ENCODE results near the gene C4orf50. TPM values are rescaled to one million over a fixed set of nuclear protein-coding genes. Genes with fewer than 3 reads are reported as not detected.

C4orf50 gene
- total RNA-seq, 1 donor from 2014 or later, result 0.16 TPM

DNA sequence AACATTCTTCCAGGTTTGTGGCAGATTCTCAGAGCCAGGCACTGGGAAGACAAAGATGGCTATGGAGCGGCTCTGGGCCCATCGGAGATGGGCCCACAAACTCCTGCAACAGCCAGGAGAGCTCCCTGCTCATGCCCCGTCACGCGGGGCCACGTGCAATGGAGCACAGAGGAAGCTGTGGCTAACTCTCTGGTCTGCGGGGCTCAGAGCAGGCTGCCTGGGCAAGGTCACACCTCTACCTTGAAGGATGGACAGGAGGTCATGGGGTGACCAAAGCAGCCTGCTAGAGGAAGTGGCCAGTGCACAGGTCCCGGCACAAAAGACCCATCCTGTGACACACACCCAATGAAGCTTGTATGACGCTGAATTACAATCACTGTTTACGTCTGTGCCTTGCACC is 45.2 kb downstream of the C4orf50 start:
- Mint-ChIP-seq H3K36me3 (ENCODE audit: low read depth, unreplicated experiment) (no peaks in the 10 kb centered on the region), H3K9me3 (ENCODE audit: unreplicated experiment) (peaks cover under 1% of the 10 kb centered on the region), H3K4me1 (ENCODE audit: low read depth, unreplicated experiment) (no peaks in the 10 kb centered on the region), H3K4me3 (ENCODE audit: unreplicated experiment) (no peak overlapping the region), H3K27me3 (ENCODE audit: low read depth, unreplicated experiment) (peaks cover 56% of the 10 kb centered on the region), H3K27ac (ENCODE audit: unreplicated experiment) (no peak overlapping the region)
- Histone ChIP-seq H3K4me3 (ENCODE audit: insufficient read depth, low read depth, low read length) (no peak overlapping the region), H3K9me3 (ENCODE audit: insufficient read depth, low read depth, low read length) (no peaks in the 10 kb centered on the region), H3K4me2 (ENCODE audit: low read length) (no peak overlapping the region), H3K4me1 (ENCODE audit: insufficient read depth, low read length) (no peaks in the 10 kb centered on the region), H3K36me3 (ENCODE audit: insufficient read depth, low read length) (no peaks in the 10 kb centered on the region), H3K79me2 (ENCODE audit: insufficient read depth, low read length) (no peaks in the 10 kb centered on the region), H3K9ac (ENCODE audit: low read length) (no peak overlapping the region), H3K27ac (ENCODE audit: low read depth, low read length) (no peak overlapping the region), H4K20me1 (ENCODE audit: insufficient read depth, low read length) (no peaks in the 10 kb centered on the region), H3K27me3 (ENCODE audit: insufficient read depth, low read length) (peaks cover 2% of the 10 kb centered on the region), H2AFZ (ENCODE audit: low read depth, low read length) (no peak overlapping the region)
- FAIRE-seq (no peak), DNase-seq (ENCODE audit: low read depth) (no peak)
- TF ChIP-seq EZH2 (IDR thresholded peaks at IDR 0.05; ENCODE audit: insufficient read depth, low read length), result no peak
- TF ChIP-seq, protein P1, sequence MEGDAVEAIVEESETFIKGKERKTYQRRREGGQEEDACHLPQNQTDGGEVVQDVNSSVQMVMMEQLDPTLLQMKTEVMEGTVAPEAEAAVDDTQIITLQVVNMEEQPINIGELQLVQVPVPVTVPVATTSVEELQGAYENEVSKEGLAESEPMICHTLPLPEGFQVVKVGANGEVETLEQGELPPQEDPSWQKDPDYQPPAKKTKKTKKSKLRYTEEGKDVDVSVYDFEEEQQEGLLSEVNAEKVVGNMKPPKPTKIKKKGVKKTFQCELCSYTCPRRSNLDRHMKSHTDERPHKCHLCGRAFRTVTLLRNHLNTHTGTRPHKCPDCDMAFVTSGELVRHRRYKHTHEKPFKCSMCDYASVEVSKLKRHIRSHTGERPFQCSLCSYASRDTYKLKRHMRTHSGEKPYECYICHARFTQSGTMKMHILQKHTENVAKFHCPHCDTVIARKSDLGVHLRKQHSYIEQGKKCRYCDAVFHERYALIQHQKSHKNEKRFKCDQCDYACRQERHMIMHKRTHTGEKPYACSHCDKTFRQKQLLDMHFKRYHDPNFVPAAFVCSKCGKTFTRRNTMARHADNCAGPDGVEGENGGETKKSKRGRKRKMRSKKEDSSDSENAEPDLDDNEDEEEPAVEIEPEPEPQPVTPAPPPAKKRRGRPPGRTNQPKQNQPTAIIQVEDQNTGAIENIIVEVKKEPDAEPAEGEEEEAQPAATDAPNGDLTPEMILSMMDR (IDR thresholded peaks at IDR 0.05; ENCODE audit: insufficient read depth, low read depth, low read length), result no peak

DNA sequence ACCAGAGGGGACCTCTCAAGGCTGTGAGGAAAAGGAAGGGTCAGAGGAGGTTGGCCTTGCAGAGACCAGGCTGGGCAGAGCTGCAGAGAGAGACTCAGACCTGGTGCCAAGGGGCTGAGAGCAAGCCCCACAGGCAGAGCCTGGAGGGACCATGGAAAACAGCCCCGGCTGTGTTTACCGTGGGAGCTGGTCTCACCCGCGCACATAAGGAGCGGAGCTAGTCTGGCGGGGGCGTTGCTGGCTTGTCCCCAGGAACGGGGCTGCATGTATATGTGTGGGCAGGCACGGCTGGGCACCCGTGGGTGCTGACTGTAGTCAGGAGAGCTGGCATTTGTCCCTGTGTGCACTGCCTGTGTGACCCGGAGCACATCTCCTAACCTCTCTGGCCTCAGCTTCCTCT is 45.7 kb downstream of the C4orf50 start:
- Histone ChIP-seq H3K79me2 (ENCODE audit: insufficient read depth, low read length) (no peaks in the 10 kb centered on the region), H3K36me3 (ENCODE audit: insufficient read depth, low read length) (no peaks in the 10 kb centered on the region), H3K27ac (ENCODE audit: low read depth, low read length) (no peak overlapping the region), H3K4me3 (ENCODE audit: insufficient read depth, low read depth, low read length) (no peak overlapping the region), H2AFZ (ENCODE audit: low read depth, low read length) (no peak overlapping the region), H3K9me3 (ENCODE audit: insufficient read depth, low read depth, low read length) (no peaks in the 10 kb centered on the region), H3K4me1 (ENCODE audit: insufficient read depth, low read length) (no peaks in the 10 kb centered on the region), H4K20me1 (ENCODE audit: insufficient read depth, low read length) (no peaks in the 10 kb centered on the region), H3K27me3 (ENCODE audit: insufficient read depth, low read length) (no peaks in the 10 kb centered on the region), H3K9ac (ENCODE audit: low read length) (no peak overlapping the region), H3K4me2 (ENCODE audit: low read length) (no peak overlapping the region)
- no peak for DNase-seq (ENCODE audit: low read depth)
- Mint-ChIP-seq H3K9me3 (ENCODE audit: unreplicated experiment) (peaks cover 3% of the 10 kb centered on the region), H3K27me3 (ENCODE audit: low read depth, unreplicated experiment) (peaks cover 56% of the 10 kb centered on the region), H3K4me3 (ENCODE audit: unreplicated experiment) (no peak overlapping the region), H3K36me3 (ENCODE audit: low read depth, unreplicated experiment) (no peaks in the 10 kb centered on the region), H3K4me1 (ENCODE audit: low read depth, unreplicated experiment) (no peaks in the 10 kb centered on the region), H3K27ac (ENCODE audit: unreplicated experiment) (no peak overlapping the region)
- no peak for FAIRE-seq
- no peak for TF ChIP-seq EZH2 (IDR thresholded peaks at IDR 0.05; ENCODE audit: insufficient read depth, low read length)
- TF ChIP-seq, protein P1 (IDR thresholded peaks at IDR 0.05; ENCODE audit: insufficient read depth, low read depth, low read length), result no peak

DNA sequence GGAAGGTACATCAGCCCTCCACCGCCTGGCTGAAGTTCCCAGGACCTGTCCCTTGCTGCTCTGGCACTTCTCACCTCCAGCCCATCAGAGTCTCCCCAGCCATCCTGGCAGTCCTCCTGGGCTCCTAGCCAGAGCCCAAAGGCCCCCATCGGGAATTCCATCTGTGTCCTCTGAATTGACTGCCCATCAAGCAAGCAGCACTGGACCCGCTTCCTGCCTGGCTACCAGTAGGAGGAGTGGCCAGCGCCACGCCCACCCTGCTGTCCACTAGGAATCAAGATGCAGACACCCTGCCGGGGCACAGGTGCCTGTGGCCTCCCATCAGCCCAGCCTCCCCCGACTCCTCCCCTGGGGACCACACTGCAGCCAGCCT is 47.2 kb downstream of the C4orf50 start:
- Histone ChIP-seq H3K36me3 (ENCODE audit: insufficient read depth, low read length) (no peaks in the 10 kb centered on the region), H3K9ac (ENCODE audit: low read length) (no peak overlapping the region), H3K9me3 (ENCODE audit: insufficient read depth, low read depth, low read length) (no peaks in the 10 kb centered on the region), H3K4me1 (ENCODE audit: insufficient read depth, low read length) (no peaks in the 10 kb centered on the region), H3K4me3 (ENCODE audit: insufficient read depth, low read depth, low read length) (no peak overlapping the region), H4K20me1 (ENCODE audit: insufficient read depth, low read length) (no peaks in the 10 kb centered on the region), H3K79me2 (ENCODE audit: insufficient read depth, low read length) (no peaks in the 10 kb centered on the region), H2AFZ (ENCODE audit: low read depth, low read length) (no peak overlapping the region), H3K4me2 (ENCODE audit: low read length) (no peak overlapping the region), H3K27ac (ENCODE audit: low read depth, low read length) (no peak overlapping the region), H3K27me3 (ENCODE audit: insufficient read depth, low read length) (no peaks in the 10 kb centered on the region)
- FAIRE-seq, result no peak
- H3K4me1 Mint-ChIP-seq (ENCODE audit: low read depth, unreplicated experiment), result no peaks in the 10 kb centered on the region
- no peaks in the 10 kb centered on the region for H3K36me3 Mint-ChIP-seq (ENCODE audit: low read depth, unreplicated experiment)
- no peak for DNase-seq (ENCODE audit: low read depth)
- no peak for TF ChIP-seq EZH2 (IDR thresholded peaks at IDR 0.05; ENCODE audit: insufficient read depth, low read length)
- TF ChIP-seq, protein P1 (IDR thresholded peaks at IDR 0.05; ENCODE audit: insufficient read depth, low read depth, low read length), result no peak
- H3K27ac Mint-ChIP-seq (ENCODE audit: unreplicated experiment), result no peak overlapping the region
- peaks cover 64% of the 10 kb centered on the region for H3K27me3 Mint-ChIP-seq (ENCODE audit: low read depth, unreplicated experiment)
- H3K9me3 Mint-ChIP-seq (ENCODE audit: unreplicated experiment), result peaks cover 3% of the 10 kb centered on the region
- H3K4me3 Mint-ChIP-seq (ENCODE audit: unreplicated experiment), result no peak overlapping the region

Measured in astrocyte (in vitro differentiated cells and primary cell).